ENCODE measurements around the gene HEY2.

Gene HEY2

DNA sequence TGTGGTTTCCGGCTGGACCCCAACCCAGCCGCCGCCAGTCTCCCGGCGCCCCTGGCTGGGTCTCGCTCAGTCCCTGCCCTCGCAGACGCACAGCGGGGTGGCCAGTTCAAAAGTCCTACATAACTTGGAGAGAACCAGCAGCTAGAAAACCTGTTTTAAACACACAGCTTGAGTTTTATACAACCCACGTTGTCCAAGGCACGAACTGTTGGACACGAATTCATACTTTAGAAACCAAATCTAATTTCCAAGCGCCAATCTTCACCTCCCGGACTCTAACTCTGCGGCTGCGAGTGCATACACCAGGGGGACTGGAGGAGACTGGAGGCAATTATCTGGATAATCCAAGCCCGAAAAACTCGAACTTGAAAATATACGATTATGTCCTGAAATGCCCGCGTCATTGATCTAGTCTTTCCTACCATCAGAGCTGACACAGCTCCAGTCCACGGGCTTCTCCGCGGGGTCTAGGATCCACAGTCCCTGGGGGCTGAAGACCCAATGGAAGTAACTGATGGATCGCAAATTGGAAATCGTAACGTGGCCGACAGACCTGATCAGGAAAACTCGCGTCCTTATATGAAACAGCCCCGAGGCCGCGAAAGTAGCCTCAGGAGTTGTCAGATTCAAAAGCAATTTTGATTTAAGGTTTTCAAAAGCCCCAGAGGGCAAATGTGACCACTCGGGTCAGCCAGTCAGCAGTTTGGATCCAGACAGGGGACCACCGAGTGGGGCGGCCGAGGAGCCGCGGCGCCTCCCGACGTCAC lies 843 bp upstream of the HEY2 start (continued):
- TF ChIP-seq, protein P1, sequence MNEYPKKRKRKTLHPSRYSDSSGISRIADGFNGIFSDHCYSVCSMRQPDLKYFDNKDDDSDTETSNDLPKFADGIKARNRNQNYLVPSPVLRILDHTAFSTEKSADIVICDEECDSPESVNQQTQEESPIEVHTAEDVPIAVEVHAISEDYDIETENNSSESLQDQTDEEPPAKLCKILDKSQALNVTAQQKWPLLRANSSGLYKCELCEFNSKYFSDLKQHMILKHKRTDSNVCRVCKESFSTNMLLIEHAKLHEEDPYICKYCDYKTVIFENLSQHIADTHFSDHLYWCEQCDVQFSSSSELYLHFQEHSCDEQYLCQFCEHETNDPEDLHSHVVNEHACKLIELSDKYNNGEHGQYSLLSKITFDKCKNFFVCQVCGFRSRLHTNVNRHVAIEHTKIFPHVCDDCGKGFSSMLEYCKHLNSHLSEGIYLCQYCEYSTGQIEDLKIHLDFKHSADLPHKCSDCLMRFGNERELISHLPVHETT (tag by site-specific recombination; IDR thresholded peaks at IDR 0.05): 0 out of 2 replicates have a peak, but pooled peaks have one; percentile 31
- TF ChIP-seq ZNF416 (tag by site-specific recombination; IDR thresholded peaks at IDR 0.05) (no peak), ZNF140 (tag by site-specific recombination; IDR thresholded peaks at IDR 0.05) (no peak), OVOL3 (tag by site-specific recombination; IDR thresholded peaks at IDR 0.05) (0 out of 2 replicates have a peak, but pooled peaks have one; percentile 10), ZNF629 (tag by site-specific recombination; IDR thresholded peaks at IDR 0.05) (0 out of 2 replicates have a peak, but pooled peaks have one; percentile 21), YY1 (tag by site-specific recombination; IDR thresholded peaks at IDR 0.05) (no peak), ZBTB8A (tag by site-specific recombination; IDR thresholded peaks at IDR 0.05) (peak; percentile 75), ZIC2 (tag by site-specific recombination; IDR thresholded peaks at IDR 0.05) (peak; percentile 79), GLIS1 (tag by site-specific recombination; IDR thresholded peaks at IDR 0.05) (peak; percentile 17; the same call in 1 of the 2 replicates), BCL11B (tag by site-specific recombination; IDR thresholded peaks at IDR 0.05; ENCODE audit: low read depth) (0 out of 2 replicates have a peak, but pooled peaks have one; percentile 12), ZFP37 (tag by site-specific recombination; IDR thresholded peaks at IDR 0.05) (0 out of 2 replicates have a peak, but pooled peaks have one; percentile 12), MEIS1 (CRISPR knock-in tag; IDR thresholded peaks at IDR 0.05; ENCODE audit: borderline replicate concordance) (0 out of 2 replicates have a peak, but pooled peaks have one; percentile 35)
- TF ChIP-seq, protein P2, sequence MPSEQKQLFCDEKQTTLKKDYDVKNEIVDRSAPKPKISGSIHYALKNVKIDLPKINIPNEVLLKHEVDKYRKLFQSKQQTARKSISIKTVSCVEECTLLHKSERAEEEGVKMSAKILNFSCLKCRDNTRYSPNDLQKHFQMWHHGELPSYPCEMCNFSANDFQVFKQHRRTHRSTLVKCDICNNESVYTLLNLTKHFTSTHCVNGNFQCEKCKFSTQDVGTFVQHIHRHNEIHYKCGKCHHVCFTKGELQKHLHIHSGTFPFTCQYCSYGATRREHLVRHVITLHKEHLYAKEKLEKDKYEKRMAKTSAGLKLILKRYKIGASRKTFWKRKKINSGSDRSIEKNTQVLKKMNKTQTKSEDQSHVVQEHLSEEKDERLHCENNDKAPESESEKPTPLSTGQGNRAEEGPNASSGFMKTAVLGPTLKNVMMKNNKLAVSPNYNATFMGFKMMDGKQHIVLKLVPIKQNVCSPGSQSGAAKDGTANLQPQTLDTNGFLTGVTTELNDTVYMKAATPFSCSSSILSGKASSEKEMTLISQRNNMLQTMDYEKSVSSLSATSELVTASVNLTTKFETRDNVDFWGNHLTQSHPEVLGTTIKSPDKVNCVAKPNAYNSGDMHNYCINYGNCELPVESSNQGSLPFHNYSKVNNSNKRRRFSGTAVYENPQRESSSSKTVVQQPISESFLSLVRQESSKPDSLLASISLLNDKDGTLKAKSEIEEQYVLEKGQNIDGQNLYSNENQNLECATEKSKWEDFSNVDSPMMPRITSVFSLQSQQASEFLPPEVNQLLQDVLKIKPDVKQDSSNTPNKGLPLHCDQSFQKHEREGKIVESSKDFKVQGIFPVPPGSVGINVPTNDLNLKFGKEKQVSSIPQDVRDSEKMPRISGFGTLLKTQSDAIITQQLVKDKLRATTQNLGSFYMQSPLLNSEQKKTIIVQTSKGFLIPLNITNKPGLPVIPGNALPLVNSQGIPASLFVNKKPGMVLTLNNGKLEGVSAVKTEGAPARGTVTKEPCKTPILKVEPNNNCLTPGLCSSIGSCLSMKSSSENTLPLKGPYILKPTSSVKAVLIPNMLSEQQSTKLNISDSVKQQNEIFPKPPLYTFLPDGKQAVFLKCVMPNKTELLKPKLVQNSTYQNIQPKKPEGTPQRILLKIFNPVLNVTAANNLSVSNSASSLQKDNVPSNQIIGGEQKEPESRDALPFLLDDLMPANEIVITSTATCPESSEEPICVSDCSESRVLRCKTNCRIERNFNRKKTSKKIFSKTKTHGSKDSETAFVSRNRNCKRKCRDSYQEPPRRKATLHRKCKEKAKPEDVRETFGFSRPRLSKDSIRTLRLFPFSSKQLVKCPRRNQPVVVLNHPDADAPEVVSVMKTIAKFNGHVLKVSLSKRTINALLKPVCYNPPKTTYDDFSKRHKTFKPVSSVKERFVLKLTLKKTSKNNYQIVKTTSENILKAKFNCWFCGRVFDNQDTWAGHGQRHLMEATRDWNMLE (tag by site-specific recombination; conservative IDR thresholded peaks at IDR 0.05; ENCODE audit: low read depth): no peak
- TF ChIP-seq, protein P3, sequence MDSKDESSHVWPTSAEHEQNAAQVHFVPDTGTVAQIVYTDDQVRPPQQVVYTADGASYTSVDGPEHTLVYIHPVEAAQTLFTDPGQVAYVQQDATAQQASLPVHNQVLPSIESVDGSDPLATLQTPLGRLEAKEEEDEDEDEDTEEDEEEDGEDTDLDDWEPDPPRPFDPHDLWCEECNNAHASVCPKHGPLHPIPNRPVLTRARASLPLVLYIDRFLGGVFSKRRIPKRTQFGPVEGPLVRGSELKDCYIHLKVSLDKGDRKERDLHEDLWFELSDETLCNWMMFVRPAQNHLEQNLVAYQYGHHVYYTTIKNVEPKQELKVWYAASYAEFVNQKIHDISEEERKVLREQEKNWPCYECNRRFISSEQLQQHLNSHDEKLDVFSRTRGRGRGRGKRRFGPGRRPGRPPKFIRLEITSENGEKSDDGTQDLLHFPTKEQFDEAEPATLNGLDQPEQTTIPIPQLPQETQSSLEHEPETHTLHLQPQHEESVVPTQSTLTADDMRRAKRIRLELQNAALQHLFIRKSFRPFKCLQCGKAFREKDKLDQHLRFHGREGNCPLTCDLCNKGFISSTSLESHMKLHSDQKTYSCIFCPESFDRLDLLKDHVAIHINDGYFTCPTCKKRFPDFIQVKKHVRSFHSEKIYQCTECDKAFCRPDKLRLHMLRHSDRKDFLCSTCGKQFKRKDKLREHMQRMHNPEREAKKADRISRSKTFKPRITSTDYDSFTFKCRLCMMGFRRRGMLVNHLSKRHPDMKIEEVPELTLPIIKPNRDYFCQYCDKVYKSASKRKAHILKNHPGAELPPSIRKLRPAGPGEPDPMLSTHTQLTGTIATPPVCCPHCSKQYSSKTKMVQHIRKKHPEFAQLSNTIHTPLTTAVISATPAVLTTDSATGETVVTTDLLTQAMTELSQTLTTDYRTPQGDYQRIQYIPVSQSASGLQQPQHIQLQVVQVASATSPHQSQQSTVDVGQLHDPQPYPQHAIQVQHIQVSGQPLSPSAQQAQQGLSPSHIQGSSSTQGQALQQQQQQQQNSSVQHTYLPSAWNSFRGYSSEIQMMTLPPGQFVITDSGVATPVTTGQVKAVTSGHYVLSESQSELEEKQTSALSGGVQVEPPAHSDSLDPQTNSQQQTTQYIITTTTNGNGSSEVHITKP (tag by site-specific recombination; IDR thresholded peaks at IDR 0.05): 0 out of 2 replicates have a peak, but pooled peaks have one; percentile 47
- TF ChIP-seq, protein P4, sequence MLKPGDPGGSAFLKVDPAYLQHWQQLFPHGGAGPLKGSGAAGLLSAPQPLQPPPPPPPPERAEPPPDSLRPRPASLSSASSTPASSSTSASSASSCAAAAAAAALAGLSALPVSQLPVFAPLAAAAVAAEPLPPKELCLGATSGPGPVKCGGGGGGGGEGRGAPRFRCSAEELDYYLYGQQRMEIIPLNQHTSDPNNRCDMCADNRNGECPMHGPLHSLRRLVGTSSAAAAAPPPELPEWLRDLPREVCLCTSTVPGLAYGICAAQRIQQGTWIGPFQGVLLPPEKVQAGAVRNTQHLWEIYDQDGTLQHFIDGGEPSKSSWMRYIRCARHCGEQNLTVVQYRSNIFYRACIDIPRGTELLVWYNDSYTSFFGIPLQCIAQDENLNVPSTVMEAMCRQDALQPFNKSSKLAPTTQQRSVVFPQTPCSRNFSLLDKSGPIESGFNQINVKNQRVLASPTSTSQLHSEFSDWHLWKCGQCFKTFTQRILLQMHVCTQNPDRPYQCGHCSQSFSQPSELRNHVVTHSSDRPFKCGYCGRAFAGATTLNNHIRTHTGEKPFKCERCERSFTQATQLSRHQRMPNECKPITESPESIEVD (tag by site-specific recombination; IDR thresholded peaks at IDR 0.05): peak; percentile 64
- TF ChIP-seq, protein P5, sequence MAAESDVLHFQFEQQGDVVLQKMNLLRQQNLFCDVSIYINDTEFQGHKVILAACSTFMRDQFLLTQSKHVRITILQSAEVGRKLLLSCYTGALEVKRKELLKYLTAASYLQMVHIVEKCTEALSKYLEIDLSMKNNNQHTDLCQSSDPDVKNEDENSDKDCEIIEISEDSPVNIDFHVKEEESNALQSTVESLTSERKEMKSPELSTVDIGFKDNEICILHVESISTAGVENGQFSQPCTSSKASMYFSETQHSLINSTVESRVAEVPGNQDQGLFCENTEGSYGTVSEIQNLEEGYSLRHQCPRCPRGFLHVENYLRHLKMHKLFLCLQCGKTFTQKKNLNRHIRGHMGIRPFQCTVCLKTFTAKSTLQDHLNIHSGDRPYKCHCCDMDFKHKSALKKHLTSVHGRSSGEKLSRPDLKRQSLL (tag by site-specific recombination; IDR thresholded peaks at IDR 0.05): 0 out of 2 replicates have a peak, but pooled peaks have one; percentile 13
- TF ChIP-seq, protein P6, sequence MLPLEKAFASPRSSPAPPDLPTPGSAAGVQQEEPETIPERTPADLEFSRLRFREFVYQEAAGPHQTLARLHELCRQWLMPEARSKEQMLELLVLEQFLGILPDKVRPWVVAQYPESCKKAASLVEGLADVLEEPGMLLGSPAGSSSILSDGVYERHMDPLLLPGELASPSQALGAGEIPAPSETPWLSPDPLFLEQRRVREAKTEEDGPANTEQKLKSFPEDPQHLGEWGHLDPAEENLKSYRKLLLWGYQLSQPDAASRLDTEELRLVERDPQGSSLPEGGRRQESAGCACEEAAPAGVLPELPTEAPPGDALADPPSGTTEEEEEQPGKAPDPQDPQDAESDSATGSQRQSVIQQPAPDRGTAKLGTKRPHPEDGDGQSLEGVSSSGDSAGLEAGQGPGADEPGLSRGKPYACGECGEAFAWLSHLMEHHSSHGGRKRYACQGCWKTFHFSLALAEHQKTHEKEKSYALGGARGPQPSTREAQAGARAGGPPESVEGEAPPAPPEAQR (tag by site-specific recombination; IDR thresholded peaks at IDR 0.05): no peak
- TF ChIP-seq, protein P7, sequence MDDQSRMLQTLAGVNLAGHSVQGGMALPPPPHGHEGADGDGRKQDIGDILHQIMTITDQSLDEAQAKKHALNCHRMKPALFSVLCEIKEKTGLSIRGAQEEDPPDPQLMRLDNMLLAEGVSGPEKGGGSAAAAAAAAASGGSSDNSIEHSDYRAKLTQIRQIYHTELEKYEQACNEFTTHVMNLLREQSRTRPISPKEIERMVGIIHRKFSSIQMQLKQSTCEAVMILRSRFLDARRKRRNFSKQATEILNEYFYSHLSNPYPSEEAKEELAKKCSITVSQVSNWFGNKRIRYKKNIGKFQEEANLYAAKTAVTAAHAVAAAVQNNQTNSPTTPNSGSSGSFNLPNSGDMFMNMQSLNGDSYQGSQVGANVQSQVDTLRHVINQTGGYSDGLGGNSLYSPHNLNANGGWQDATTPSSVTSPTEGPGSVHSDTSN (CRISPR knock-in tag; IDR thresholded peaks at IDR 0.05): no peak
- TF ChIP-seq, protein P8, sequence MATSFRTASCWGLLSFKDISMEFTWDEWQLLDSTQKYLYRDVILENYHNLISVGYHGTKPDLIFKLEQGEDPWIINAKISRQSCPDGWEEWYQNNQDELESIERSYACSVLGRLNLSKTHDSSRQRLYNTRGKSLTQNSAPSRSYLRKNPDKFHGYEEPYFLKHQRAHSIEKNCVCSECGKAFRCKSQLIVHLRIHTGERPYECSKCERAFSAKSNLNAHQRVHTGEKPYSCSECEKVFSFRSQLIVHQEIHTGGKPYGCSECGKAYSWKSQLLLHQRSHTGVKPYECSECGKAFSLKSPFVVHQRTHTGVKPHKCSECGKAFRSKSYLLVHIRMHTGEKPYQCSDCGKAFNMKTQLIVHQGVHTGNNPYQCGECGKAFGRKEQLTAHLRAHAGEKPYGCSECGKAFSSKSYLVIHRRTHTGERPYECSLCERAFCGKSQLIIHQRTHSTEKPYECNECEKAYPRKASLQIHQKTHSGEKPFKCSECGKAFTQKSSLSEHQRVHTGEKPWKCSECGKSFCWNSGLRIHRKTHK (tag by site-specific recombination; IDR thresholded peaks at IDR 0.05): no peak

Data from HEK293 (cell line).